SK-N-SH (cell line): ENCODE measurements around the gene MBP. TPM values are rescaled to one million over a fixed set of nuclear protein-coding genes. Genes with fewer than 3 reads are reported as not detected.

ENCODE experiments used
- CTCF ChIA-PET: fragments of 300-600, 350-600 bp; formaldehyde crosslinking; extraction: SDS; loops from one replicate; lab custom pipeline; 2021; lab: Yijun Ruan, JAX
- POLR2A ChIA-PET: fragments of 350-600 bp; sonication (Branson Sonifier 250); formaldehyde crosslinking; extraction: SDS; loops from one replicate; lab custom pipeline; 2020; ENCODE audit warnings: antibody characterized with exemption, inconsistent platforms; lab: Yijun Ruan, JAX
- DNase-seq: peaks from one replicate; pipeline ENCODE4 v3.0.0; 2012
- H2AFZ ChIP-seq: fragments of 200-600 bp; sonication (generic); 2 replicates; pipeline ENCODE4 v1.8.1; 2016; ENCODE audit warnings: antibody characterized with exemption, mild to moderate bottlenecking, low read depth
- H3F3A ChIP-seq: fragments of 200-600 bp; sonication (generic); replicated peaks from 2 replicates; pipeline ENCODE3; 2016; ENCODE audit warnings: antibody characterized with exemption, mild to moderate bottlenecking; ENCODE audit not compliant: insufficient read depth
- H3K27ac ChIP-seq, 2 experiments: fragments of 200-500 bp in 1 of 2; fragments of 200-600 bp in 1 of 2; sonication (Bioruptor generic) in 1 of 2; sonication (generic), shearing (Covaris generic) in 1 of 2; 2 replicates each; pipeline versions ENCODE4 v1.5.1 to v1.6.1; 2014 to 2016; ENCODE audit warnings: low read depth in 2 of 2, inconsistent platforms in 1 of 2, low read length in 1 of 2, mild to moderate bottlenecking in 1 of 2, mixed read lengths in 1 of 2
- H3K27me3 ChIP-seq: fragments of 200-600 bp; sonication (generic), shearing (Covaris generic); 2 replicates; pipeline ENCODE4 v1.6.1; 2016; ENCODE audit warnings: mixed run types; ENCODE audit not compliant: insufficient read depth
- H3K36me3 ChIP-seq, 2 experiments: fragments of 200-500 bp in 1 of 2; fragments of 200-600 bp in 1 of 2; sonication (Bioruptor generic) in 1 of 2; sonication (generic) in 1 of 2; replicated peaks in 1 of 2; 2 replicates each; pipeline versions ENCODE3 to v1.5.1; 2014 to 2016; ENCODE audit warnings: low read length in 1 of 2, mild to moderate bottlenecking in 1 of 2; ENCODE audit not compliant: insufficient read depth in 2 of 2, control insufficient read depth in 1 of 2
- H3K4me1 ChIP-seq, 2 experiments: fragments of 200-500 bp in 1 of 2; fragments of 200-600 bp in 1 of 2; sonication (Bioruptor generic) in 1 of 2; sonication (generic), shearing (Covaris generic) in 1 of 2; 2 replicates each; pipeline versions ENCODE4 v1.5.1 to v1.6.1; 2014 to 2016; ENCODE audit warnings: low read depth in 1 of 2, low read length in 1 of 2, mixed run types in 1 of 2; ENCODE audit not compliant: insufficient read depth in 2 of 2, control insufficient read depth in 1 of 2
- H3K4me2 ChIP-seq: fragments of 200-600 bp; sonication (generic), shearing (Covaris generic); 2 replicates; pipeline ENCODE4 v1.6.1; 2017; ENCODE audit warnings: mixed run types
- H3K4me3 ChIP-seq, 2 experiments: fragments of 200-500 bp in 1 of 2; fragments of 200-600 bp in 1 of 2; sonication (Bioruptor generic) in 1 of 2; sonication (generic), shearing (Covaris generic) in 1 of 2; 2 replicates each; pipeline versions ENCODE4 v1.5.1 to v1.8.1; 2014 to 2016; ENCODE audit warnings: low read depth in 2 of 2, inconsistent platforms in 1 of 2, low read length in 1 of 2, mild to moderate bottlenecking in 1 of 2, mixed read lengths in 1 of 2, moderate library complexity in 1 of 2
- H3K79me2 ChIP-seq: fragments of 200-600 bp; sonication (generic); 2 replicates; pipeline ENCODE4 v1.8.1; 2017; ENCODE audit warnings: mild to moderate bottlenecking; ENCODE audit not compliant: insufficient read depth
- H3K9ac ChIP-seq: fragments of 200-600 bp; sonication (generic); 2 replicates; pipeline ENCODE4 v1.6.1; 2017; ENCODE audit warnings: mixed run types
- H3K9me2 ChIP-seq: fragments of 200-600 bp; sonication (generic); 2 replicates; pipeline ENCODE4 v1.6.1; 2017; ENCODE audit warnings: mixed run types
- H3K9me3 ChIP-seq: fragments of 200-600 bp; sonication (generic); 2 replicates; pipeline ENCODE4 v1.6.1; 2017; ENCODE audit warnings: mixed run types, mild to moderate bottlenecking, moderate library complexity
- H4K20me1 ChIP-seq: fragments of 200-600 bp; sonication (generic); 2 replicates; pipeline ENCODE4 v1.6.1; 2017; ENCODE audit warnings: mild to moderate bottlenecking, mixed run types; ENCODE audit not compliant: insufficient read depth
- FOXJ3 ChIP-seq: sonication (generic); formaldehyde crosslinking; IDR thresholded peaks from 2 replicates; pipeline ENCODE4 v1.5.1; 2020; ENCODE audit warnings: mild to moderate bottlenecking, missing genetic modification reagents
- GABPA ChIP-seq: IDR thresholded peaks from 2 replicates; pipeline ENCODE4 v1.4.0; 2012; ENCODE audit warnings: low read depth, mild to moderate bottlenecking
- GATA2 ChIP-seq: sonication (generic); formaldehyde crosslinking; IDR thresholded peaks from 2 replicates; pipeline ENCODE4 v1.5.0; 2020; ENCODE audit warnings: mild to moderate bottlenecking, missing genetic modification reagents
- MAX ChIP-seq: IDR thresholded peaks from 2 replicates; pipeline ENCODE4 v1.4.0; 2012; ENCODE audit warnings: low read depth
- MEF2A ChIP-seq: IDR thresholded peaks from 2 replicates; pipeline ENCODE4 v1.4.0; 2012; ENCODE audit warnings: low read depth, borderline replicate concordance
- NFIC ChIP-seq: IDR thresholded peaks from 2 replicates; pipeline ENCODE4 v1.4.0; 2012; ENCODE audit warnings: borderline replicate concordance
- PBX3 ChIP-seq: IDR thresholded peaks from 2 replicates; pipeline ENCODE4; 2012
- RAD21 ChIP-seq: IDR thresholded peaks from 2 replicates; pipeline ENCODE4 v1.6.1; 2012; ENCODE audit warnings: mild to moderate bottlenecking, low read length
- RCOR1 ChIP-seq: fragments of 150-350 bp; IDR thresholded peaks from 2 replicates; pipeline ENCODE4 v1.6.1; 2017; ENCODE audit warnings: antibody characterized with exemption, low read length
- REST ChIP-seq: IDR thresholded peaks from 2 replicates; pipeline ENCODE4 v1.6.1; 2012; ENCODE audit warnings: mild to moderate bottlenecking, low read depth, low read length, moderate library complexity
- RXRA ChIP-seq: IDR thresholded peaks from 2 replicates; pipeline ENCODE4 v1.4.0; 2012; ENCODE audit warnings: low read depth, mild to moderate bottlenecking, borderline replicate concordance
- SMC3 ChIP-seq: IDR thresholded peaks from 2 replicates; pipeline ENCODE4 v1.6.1; 2012; ENCODE audit warnings: low read depth, low read length, improper control_type of control experiment
- TAF1 ChIP-seq: IDR thresholded peaks from 2 replicates; pipeline ENCODE4 v1.6.1; 2012; ENCODE audit warnings: low read depth, mild to moderate bottlenecking, low read length, moderate library complexity, borderline replicate concordance
- TCF12 ChIP-seq: IDR thresholded peaks from 2 replicates; pipeline ENCODE4 v1.4.0; 2012
- USF1 ChIP-seq: IDR thresholded peaks from 2 replicates; pipeline ENCODE4 v1.4.0; 2012; ENCODE audit warnings: low read depth, borderline replicate concordance
- USF2 ChIP-seq: fragments of 150-350 bp; IDR thresholded peaks from 2 replicates; pipeline ENCODE4 v1.6.1; 2017; ENCODE audit warnings: antibody characterized with exemption, low read length, low read depth, borderline replicate concordance
- ZBTB33 ChIP-seq: IDR thresholded peaks from 2 replicates; pipeline ENCODE4 v1.4.0; 2012; ENCODE audit warnings: low read depth, borderline replicate concordance
- WGBS: methylation state at CpG from one replicate; pipeline ENCODE4 v1.1.6; 2017; ENCODE audit warnings: low lambda C conversion rate; 5-methylcytosine and 5-hydroxymethylcytosine counted together
- polyA plus RNA-seq, 3 experiments: library from polyadenylated mRNA; depleted of rRNA; stranded (reverse); fragments of >200 nt; gene quantifications; 2 replicates each; pipeline ENCODE4 v1.2.3, GENCODE V29; 2012

MBP gene
- polyA plus RNA-seq, 1 of the 3 experiments (the other 2 are of a cell fraction): 1.6 TPM

GRCh38 chr18:77016936-77017335 lies 115.6 kb downstream of the MBP start:
- Histone ChIP-seq H3K27me3 (no peaks in the 10 kb centered on the region), H3K9me2 (no peaks in the 10 kb centered on the region), H3K36me3 (no peaks in the 10 kb centered on the region), H4K20me1 (no peaks in the 10 kb centered on the region), H3K4me3 (no peak overlapping the region), H2AFZ (no peak overlapping the region), H3K9ac (no peak overlapping the region), H3K79me2 (no peaks in the 10 kb centered on the region), H3K9me3 (no peaks in the 10 kb centered on the region), H3K4me2 (no peak overlapping the region), H3K4me1 (no peaks in the 10 kb centered on the region), H3K27ac (no peak overlapping the region), H3F3A (no peaks in the 10 kb centered on the region)
- CTCF ChIA-PET: interaction anchor here (3.2 kb wide), 1 partner anchor 16 kb away, joined by 20 read pairs; no protein-coding TSS in a partner anchor
- POLR2A ChIA-PET: no interaction called here
- no peak for DNase-seq
- TF ChIP-seq FOXJ3 (no peak), RAD21 (no peak), MEF2A (no peak), NFIC (no peak), RCOR1 (no peak), RXRA (no peak), USF2 (no peak), MAX (no peak), GABPA (no peak), PBX3 (no peak), ZBTB33 (no peak), TCF12 (no peak), TAF1 (no peak), USF1 (no peak), REST (no peak), GATA2 (CRISPR knock-in tag) (no peak), SMC3 (no peak)
- 73% methylated on average over 5 of the region's 16 CpGs for whole genome bisulfite sequencing
